GM23338 (cell line): ENCODE measurements around the gene TAB3. TPM values are rescaled to one million over a fixed set of nuclear protein-coding genes. Genes with fewer than 3 reads are reported as not detected.

Experiments used
- ATAC-seq: fragments of 200-7000 bp; cut with Tn5 transposase; 3 replicates; pipeline ENCODE4 v1.9.1; 2020
- DNase-seq: peaks from one replicate; pipeline ENCODE4 v3.0.0-alpha.2; 2015; ENCODE audit warnings: low spot score
- H2AFZ ChIP-seq: fragments of 200-600 bp; sonication (generic); 2 replicates; pipeline ENCODE4 v1.8.0; 2016; ENCODE audit warnings: antibody characterized with exemption, mild to moderate bottlenecking, moderate library complexity
- H3F3A ChIP-seq: fragments of 200-600 bp; sonication (generic); replicated peaks from 2 replicates; pipeline ENCODE4 v1.8.0; 2017; ENCODE audit warnings: antibody characterized with exemption, mixed run types, low read depth
- H3K27ac ChIP-seq: fragments of 200-600 bp; sonication (generic); 2 replicates; pipeline ENCODE4 v1.6.1; 2016; ENCODE audit warnings: low read depth
- H3K27me3 ChIP-seq: fragments of 200-600 bp; sonication (generic); 2 replicates; pipeline ENCODE4 v1.8.0; 2016; ENCODE audit warnings: mild to moderate bottlenecking, mixed run types, moderate library complexity; ENCODE audit not compliant: insufficient read depth
- H3K36me3 ChIP-seq: fragments of 200-600 bp; sonication (generic); 2 replicates; pipeline ENCODE4 v1.8.0; 2016; ENCODE audit warnings: mild to moderate bottlenecking; ENCODE audit not compliant: insufficient read depth
- H3K4me1 ChIP-seq: fragments of 200-600 bp; sonication (generic); 2 replicates; pipeline ENCODE4 v1.8.0; 2016; ENCODE audit warnings: mild to moderate bottlenecking, moderate library complexity; ENCODE audit not compliant: insufficient read depth
- H3K4me2 ChIP-seq: fragments of 200-600 bp; sonication (generic); 2 replicates; pipeline ENCODE4 v1.7.1; 2017; ENCODE audit warnings: mixed run types
- H3K4me3 ChIP-seq: fragments of 200-600 bp; sonication (generic); 2 replicates; pipeline ENCODE4 v1.6.1; 2016; ENCODE audit warnings: mixed run types
- H3K79me2 ChIP-seq: fragments of 200-600 bp; sonication (generic); replicated peaks from 2 replicates; pipeline ENCODE4 v1.8.0; 2017; ENCODE audit warnings: mild to moderate bottlenecking; ENCODE audit not compliant: insufficient read depth
- H3K9me2 ChIP-seq: fragments of 200-600 bp; sonication (generic); 2 replicates; pipeline ENCODE4 v1.8.0; 2017; ENCODE audit not compliant: insufficient read depth
- H4K20me1 ChIP-seq: fragments of 200-600 bp; sonication (generic); replicated peaks from 2 replicates; pipeline ENCODE4 v1.8.0; 2017; ENCODE audit warnings: mild to moderate bottlenecking; ENCODE audit not compliant: insufficient read depth
- H3K27ac Mint-ChIP-seq: 2 replicates; pipeline ENCODE4 v1.8.0; 2020; ENCODE audit warnings: inconsistent platforms, mild to moderate bottlenecking, moderate library complexity, mixed read lengths
- H3K27me3 Mint-ChIP-seq: 3 replicates; pipeline ENCODE4 v1.8.0; 2022; ENCODE audit warnings: low read depth, mild to moderate bottlenecking, moderate library complexity, mixed read lengths, inconsistent platforms; ENCODE audit not compliant: insufficient read depth, poor library complexity
- H3K36me3 Mint-ChIP-seq: 3 replicates; pipeline ENCODE4 v1.8.0; 2021; ENCODE audit warnings: low read depth, mild to moderate bottlenecking, inconsistent platforms, moderate library complexity, mixed read lengths
- H3K4me1 Mint-ChIP-seq: 3 replicates; pipeline ENCODE4 v1.8.0; 2020; ENCODE audit warnings: mild to moderate bottlenecking, inconsistent platforms, mixed read lengths
- H3K4me3 Mint-ChIP-seq: 3 replicates; pipeline ENCODE4 v1.8.0; 2021; ENCODE audit warnings: moderate library complexity, mild to moderate bottlenecking, inconsistent platforms, mixed read lengths
- H3K9me3 Mint-ChIP-seq: 3 replicates; pipeline ENCODE4 v1.8.0; 2020; ENCODE audit warnings: moderate library complexity, mild to moderate bottlenecking, inconsistent platforms, mixed read lengths
- CTCF ChIP-seq, 2 experiments: fragments of 200-600 bp in 1 of 2; sonication (generic) in 1 of 2; conservative IDR thresholded peaks; 2 replicates each; pipeline versions ENCODE4 v1.5.1 to v1.6.1; 2016 to 2017; ENCODE audit warnings: antibody characterized with exemption in 2 of 2, low read depth in 2 of 2, mild to moderate bottlenecking in 2 of 2, moderate library complexity in 1 of 2
- ETS1 ChIP-seq: IDR thresholded peaks from 2 replicates; pipeline ENCODE4 v1.6.1; 2016; ENCODE audit warnings: antibody characterized with exemption
- EZH2 ChIP-seq: fragments of 200-600 bp; sonication (generic); IDR thresholded peaks from one replicate; pipeline ENCODE4 v1.8.0; 2017; ENCODE audit warnings: antibody characterized with exemption, mild to moderate bottlenecking, low read depth; ENCODE audit not compliant: unreplicated experiment
- EZH2phosphoT487 ChIP-seq: fragments of 200-600 bp; sonication (generic); IDR thresholded peaks from one replicate; pipeline ENCODE4 v1.8.1; 2018; ENCODE audit warnings: antibody characterized with exemption; ENCODE audit not compliant: unreplicated experiment
- JUNB ChIP-seq: IDR thresholded peaks from one replicate; pipeline ENCODE4 v1.6.1; 2016; ENCODE audit warnings: antibody characterized with exemption; ENCODE audit not compliant: unreplicated experiment
- REST ChIP-seq: IDR thresholded peaks from one replicate; pipeline ENCODE4 v1.6.1; 2018; ENCODE audit warnings: antibody characterized with exemption; ENCODE audit not compliant: unreplicated experiment
- ZNF114 ChIP-seq: fragments of 250-450 bp; sonication (Bioruptor Pico); IDR thresholded peaks from 2 replicates; pipeline ENCODE4 v1.5.0; 2020; ENCODE audit warnings: mild to moderate bottlenecking, moderate library complexity
- ZNF331 ChIP-seq: fragments of 250-450 bp; sonication (Bioruptor Pico); IDR thresholded peaks from 2 replicates; pipeline ENCODE4 v1.5.0; 2020; ENCODE audit warnings: low read depth, mild to moderate bottlenecking, moderate library complexity
- polyA plus RNA-seq: library from polyadenylated mRNA; unstranded; fragments of >200 nt; fragmentation: Nextera tagmentation; extraction: Ambion mirVana; gene quantifications from 2 replicates; pipeline ENCODE4 v1.2.1, GENCODE V29; 2016
- total RNA-seq: library from RNA; depleted of rRNA; stranded (reverse); fragments of >200 nt; shearing (Covaris generic); gene quantifications from 2 replicates; pipeline ENCODE4 v1.2.3, GENCODE V29; 2014

TAB3 gene
- total and polyA plus RNA-seq, 2 experiments from 2014 or later, result 4.4 to 21.7 TPM

- H3K4me1 ChIP-seq, result 0 out of 2 replicates have a peak, but pooled peaks cover 5% of the 10 kb centered on the region
- Mint-ChIP-seq H3K36me3 (no peaks in the 10 kb centered on the region), H3K27me3 (no peaks in the 10 kb centered on the region), H3K9me3 (no peaks in the 10 kb centered on the region), H3K4me3 (no peak overlapping the region), H3K27ac (no peak overlapping the region), H3K4me1 (no peaks in the 10 kb centered on the region)
- H3K27ac ChIP-seq, result no peak overlapping the region
- TF ChIP-seq EZH2 (no peak), ETS1 (no peak)
- H3F3A ChIP-seq, result no peaks in the 10 kb centered on the region
- H3K9me2 ChIP-seq, result no peaks in the 10 kb centered on the region
- no peak overlapping the region for H3K4me2 ChIP-seq
- H3K79me2 ChIP-seq, result no peaks in the 10 kb centered on the region
- H3K27me3 ChIP-seq, result no peaks in the 10 kb centered on the region
- no peak for DNase-seq
- H3K4me3 ChIP-seq, result no peak overlapping the region
- no peak overlapping the region for H2AFZ ChIP-seq
- no peaks in the 10 kb centered on the region for H4K20me1 ChIP-seq
- ATAC-seq, result no peak
- no peaks in the 10 kb centered on the region for H3K36me3 ChIP-seq
These were observed 76.7 kb downstream of the TAB3 start for GRCh38 chrX:30812326-30812725.

- Mint-ChIP-seq H3K4me1 (no peaks in the 10 kb centered on the region), H3K36me3 (no peaks in the 10 kb centered on the region), H3K27me3 (no peaks in the 10 kb centered on the region), H3K9me3 (no peaks in the 10 kb centered on the region), H3K4me3 (no peak overlapping the region), H3K27ac (no peak overlapping the region)
- no peak for DNase-seq
- no peaks in the 10 kb centered on the region for H3K36me3 ChIP-seq
- no peak overlapping the region for H3K27ac ChIP-seq
- no peak for ATAC-seq
- no peaks in the 10 kb centered on the region for H3K27me3 ChIP-seq
- H4K20me1 ChIP-seq, result no peaks in the 10 kb centered on the region
- H3K9me2 ChIP-seq, result no peaks in the 10 kb centered on the region
- H3K4me3 ChIP-seq, result no peak overlapping the region
- H3F3A ChIP-seq, result no peaks in the 10 kb centered on the region
- H2AFZ ChIP-seq, result no peak overlapping the region
- H3K4me2 ChIP-seq, result no peak overlapping the region
- H3K4me1 ChIP-seq, result no peaks in the 10 kb centered on the region
- no peaks in the 10 kb centered on the region for H3K79me2 ChIP-seq
- TF ChIP-seq JUNB (no peak), CTCF (conservative IDR thresholded peaks at IDR 0.05; ENCODE audit: low read depth in 2 of 2) (no peak), EZH2phosphoT487 (no peak), ETS1 (no peak), ZNF114 (CRISPR knock-in tag) (no peak), ZNF331 (CRISPR knock-in tag) (no peak), REST (no peak)
These were observed 82.8 kb downstream of the TAB3 start for GRCh38 chrX:30806187-30806728.
